Transverse colon (tissue), 4 donors: ENCODE measurements around the gene NUP153.

Experiments
- CTCF ChIP-seq, 5 experiments: fragments of 200-600 bp in 3 of 5; fragments of 450-650 bp in 2 of 5; sonication (generic) in 3 of 5; IDR thresholded peaks; 1 replicate in 2 of 5; 2 replicates in 3 of 5; pipeline ENCODE4 v1.5.1; 2016 to 2017; ENCODE audit warnings: antibody characterized with exemption in 5 of 5, inconsistent platforms in 3 of 5, mild to moderate bottlenecking in 2 of 5, moderate library complexity in 1 of 5
- EP300 ChIP-seq: sonication (generic); formaldehyde crosslinking; IDR thresholded peaks from one replicate; pipeline ENCODE4 v1.6.1; 2017; ENCODE audit warnings: antibody characterized with exemption, low read depth
- POLR2A ChIP-seq: fragments of 450-650 bp; IDR thresholded peaks from one replicate; pipeline ENCODE4 v1.6.1; 2016; ENCODE audit warnings: antibody characterized with exemption, mild to moderate bottlenecking, moderate library complexity
- POLR2AphosphoS5 ChIP-seq, 3 donors: sonication (generic); formaldehyde crosslinking; IDR thresholded peaks; one replicate each; pipeline ENCODE4 v1.6.1; 2016; ENCODE audit warnings: antibody characterized with exemption in 3 of 3

GRCh38 chr6:17601386-17601703 lies 105.4 kb downstream of the NUP153 start:
- no peak for TF ChIP-seq EP300
- TF ChIP-seq CTCF (IDR thresholded peaks at IDR 0.05) = no peak
- no peak for TF ChIP-seq POLR2A
- TF ChIP-seq POLR2AphosphoS5 (IDR thresholded peaks at IDR 0.05) = no peak
